GF-D8 (cell line): ENCODE results near the gene PSMC4.

Experiments used
- DNase-seq: peaks from one replicate; lab custom pipeline; 2025; lab: John Stamatoyannopoulos, UW

The PSMC4 gene

DNA sequence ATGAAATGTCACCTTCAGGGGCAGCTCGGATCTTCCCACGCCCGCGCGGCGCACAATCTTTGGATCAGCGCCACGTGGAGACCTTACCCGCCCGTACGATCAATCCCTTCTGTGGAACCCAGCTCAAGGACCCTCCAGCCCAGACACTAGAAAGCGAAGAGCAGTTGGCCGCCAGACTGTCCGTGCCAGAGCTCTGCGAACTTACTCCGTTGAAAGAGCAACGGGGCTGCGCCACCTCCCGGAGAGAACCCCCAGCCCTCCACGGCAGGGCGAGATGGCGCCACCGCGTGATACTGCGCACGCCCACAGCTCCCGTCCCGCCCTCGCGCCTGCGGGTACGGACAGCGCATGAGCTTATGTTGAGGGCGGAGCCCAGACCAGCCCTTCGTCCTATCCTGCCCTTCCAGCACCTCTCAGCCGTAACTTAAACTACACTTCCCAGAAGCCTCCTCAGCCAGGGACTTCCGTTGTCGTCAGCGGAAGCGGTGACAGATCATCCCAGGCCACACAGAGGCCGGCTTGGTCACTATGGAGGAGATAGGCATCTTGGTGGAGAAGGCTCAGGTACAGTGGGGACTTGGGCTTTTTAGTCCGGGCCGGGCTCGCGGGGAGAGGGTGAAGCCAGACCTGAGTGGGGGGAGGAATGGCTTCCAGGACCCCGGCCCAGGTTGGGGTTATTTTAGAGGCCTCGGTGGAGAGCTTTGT, at the start of gene PSMC4:
Gene PSMC4 (plus strand): TSS at position 491 of the 705 bp plus-strand sequence. CDS start 38 bp downstream, at position 529.
- DNase-seq: peak; percentile 96

DNA sequence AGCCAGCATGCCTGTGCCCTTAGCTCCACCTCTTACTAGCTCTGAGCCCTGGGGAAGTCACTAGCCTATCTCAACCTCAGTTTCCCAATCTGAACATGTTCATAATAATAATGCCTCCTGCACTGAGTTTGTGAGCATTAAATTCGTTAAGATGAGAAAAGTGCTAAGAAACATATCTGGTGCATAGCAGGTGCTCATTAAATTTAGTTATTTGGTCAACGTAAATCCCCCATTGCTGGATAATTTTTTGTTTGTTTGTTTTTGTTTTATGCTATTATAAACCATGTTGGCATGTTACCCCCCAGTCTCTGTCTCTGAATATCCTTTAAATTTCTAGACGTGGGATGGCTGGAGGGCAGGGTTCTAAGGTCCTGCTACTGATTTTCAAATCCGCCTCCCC, 47.1 kb upstream of the PSMC4 start:
- DNase-seq: no peak

DNA sequence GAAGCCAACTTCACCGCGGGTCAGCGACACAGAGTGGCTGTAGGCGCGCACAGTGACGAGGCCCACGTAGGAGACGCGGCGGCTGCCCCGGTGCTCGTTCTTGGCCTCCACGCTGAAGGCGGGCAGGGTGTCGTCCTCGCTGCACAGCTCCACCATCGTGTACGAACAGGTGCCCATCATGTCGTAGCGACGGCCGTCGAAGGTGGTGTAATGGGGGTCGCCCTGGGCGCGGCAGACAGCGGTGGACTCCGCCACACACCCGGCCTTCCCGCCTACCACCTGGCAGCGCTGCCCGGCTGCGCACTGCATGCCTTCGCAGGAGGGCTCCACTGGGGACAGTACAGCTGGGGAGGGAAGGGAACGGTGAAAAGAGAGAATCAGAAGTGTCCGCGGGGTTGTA, 46.6 kb upstream of the PSMC4 start:
- DNase-seq: no peak

DNA sequence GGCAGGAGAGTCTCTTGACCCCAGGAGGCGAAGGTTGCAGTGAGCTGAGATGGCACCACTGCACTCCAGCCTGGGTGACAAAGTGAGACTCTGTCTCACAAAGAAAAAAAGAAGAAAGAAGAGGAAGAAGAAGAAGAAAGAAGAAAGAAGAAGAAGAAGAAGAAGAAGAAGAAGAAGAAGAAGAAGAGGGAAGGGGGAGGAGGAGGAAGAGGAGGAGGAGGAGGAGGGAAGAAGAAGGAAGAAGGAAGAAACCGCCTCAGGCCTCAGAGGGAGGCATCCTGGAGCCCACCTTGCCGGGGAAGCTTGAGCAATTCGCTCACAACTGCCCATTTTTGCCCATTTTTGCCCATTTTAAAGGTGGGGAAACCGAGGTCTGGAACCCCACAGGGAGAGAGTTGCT, 46.0 kb upstream of the PSMC4 start:
- DNase-seq: no peak

DNA sequence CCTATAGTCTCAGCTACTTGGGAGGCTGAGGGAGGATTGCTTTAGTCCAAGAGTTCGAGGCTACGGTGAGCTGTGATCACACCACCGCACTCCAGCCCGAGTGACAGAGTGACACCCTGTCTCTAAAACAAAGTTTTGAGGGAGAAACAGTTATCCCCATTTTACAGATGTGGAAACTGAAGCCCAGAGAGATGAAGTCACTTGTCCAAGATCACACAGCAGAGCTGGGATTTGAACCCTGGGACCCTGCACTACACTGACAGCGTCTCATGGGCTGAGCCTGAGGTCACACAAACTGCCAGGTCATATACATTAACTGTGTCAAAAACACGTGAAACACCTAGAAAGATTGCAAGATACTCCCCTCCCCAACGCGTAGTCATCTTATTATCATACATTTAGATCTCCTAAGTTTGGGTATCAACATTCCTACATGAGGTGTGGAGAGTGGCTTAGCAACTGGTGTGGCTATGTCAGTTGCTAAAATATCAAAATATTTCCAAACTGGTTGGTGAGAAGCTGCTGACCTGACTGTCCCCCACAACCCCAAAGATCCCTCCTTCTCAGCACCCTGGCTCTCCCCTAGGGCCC, 44.7 kb upstream of the PSMC4 start:
- DNase-seq: no peak

DNA sequence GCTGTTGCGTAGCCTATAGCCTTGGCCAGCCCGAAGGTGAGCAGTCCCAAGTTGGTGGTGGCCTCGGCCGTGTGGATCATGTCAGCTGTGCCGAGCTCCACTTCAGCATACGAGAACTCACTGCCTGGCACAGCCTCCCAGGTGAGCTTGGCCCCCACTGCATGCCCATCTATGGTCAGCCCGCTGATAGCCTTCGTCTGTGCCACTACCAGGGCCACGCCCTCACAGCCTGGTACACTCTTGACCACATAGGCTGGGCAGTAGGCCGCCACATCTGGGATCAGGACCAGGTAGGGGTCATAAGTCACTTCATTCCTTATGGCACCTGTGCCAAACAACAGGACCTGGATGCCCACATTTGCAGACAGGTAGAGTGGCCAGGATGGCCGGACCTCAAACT, 43.9 kb upstream of the PSMC4 start:
- DNase-seq: no peak

DNA sequence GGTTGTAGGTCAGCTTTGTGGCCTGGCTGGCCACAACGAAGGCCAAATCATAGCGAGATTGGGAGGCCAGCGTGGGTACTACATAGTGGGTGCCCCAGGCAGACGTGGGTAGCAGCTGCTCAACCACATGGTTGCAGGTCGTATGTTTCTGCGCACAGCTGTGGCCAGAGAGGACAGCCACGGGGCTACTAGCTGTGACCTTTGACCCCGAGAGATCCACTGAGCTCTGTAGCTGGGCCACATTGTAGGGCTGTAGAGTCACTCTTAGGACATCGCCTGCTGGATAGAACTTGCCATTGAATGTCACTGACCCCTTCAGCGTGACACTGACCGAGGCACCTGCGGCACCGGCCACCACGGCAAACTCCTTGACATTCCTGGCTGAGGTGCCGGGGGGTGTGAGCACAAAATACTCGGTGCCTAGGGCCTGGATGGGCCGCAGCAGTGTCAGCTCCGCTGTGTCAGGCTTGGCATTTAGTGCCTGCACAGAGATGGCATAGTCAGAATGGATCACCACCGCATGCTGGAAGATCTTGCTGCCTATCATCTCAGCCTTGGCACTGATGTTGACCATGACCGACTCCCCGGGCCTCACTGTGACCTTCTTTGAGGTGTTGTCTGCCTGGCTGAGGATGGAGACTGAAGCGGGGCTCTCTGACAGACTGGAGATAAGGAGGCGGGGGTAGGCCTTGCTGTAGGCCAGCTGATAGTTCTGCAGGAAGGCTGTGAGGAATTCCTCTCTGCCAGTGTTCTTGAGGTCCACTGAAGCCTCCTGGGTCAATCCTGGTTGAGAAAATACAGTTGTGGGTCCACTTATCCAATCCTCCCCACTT, 43.2 kb upstream of the PSMC4 start:
- DNase-seq: no peak

DNA sequence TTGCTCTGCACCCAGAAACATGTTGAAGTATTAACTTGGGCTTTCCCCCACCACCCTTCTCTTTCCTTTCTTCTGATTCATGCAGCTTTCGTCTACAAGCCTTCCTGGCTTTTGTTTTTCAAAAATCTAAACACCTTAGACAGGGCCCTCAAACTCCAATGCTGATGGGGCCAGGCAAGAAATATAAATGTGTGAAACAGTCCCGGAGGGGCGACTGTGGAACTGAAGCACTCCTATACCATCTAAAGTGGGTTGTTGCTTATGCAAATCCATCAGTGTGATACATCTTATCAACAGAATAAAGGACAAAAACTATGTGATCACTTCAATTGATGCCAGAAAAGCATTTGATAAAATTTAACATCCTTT, 42.6 kb upstream of the PSMC4 start:
- DNase-seq: no peak

DNA sequence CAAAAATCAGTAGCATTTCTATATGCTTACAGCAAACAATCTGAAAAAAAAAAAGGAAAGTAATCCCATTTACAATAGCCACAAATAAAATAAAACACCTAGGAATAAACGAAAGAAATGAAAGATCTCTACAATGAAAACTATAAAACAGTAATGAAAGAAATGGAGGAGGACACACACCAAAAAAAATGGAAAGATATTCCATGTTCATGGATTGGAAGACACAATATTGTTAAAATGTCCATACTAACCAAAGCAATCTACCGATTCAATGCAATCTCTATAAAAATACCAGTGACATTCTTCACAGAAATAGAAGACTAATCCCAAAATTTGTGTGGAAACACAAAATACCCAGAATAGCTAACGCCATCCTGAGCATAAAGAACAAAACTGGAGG, 41.2 kb upstream of the PSMC4 start:
- DNase-seq: no peak

DNA sequence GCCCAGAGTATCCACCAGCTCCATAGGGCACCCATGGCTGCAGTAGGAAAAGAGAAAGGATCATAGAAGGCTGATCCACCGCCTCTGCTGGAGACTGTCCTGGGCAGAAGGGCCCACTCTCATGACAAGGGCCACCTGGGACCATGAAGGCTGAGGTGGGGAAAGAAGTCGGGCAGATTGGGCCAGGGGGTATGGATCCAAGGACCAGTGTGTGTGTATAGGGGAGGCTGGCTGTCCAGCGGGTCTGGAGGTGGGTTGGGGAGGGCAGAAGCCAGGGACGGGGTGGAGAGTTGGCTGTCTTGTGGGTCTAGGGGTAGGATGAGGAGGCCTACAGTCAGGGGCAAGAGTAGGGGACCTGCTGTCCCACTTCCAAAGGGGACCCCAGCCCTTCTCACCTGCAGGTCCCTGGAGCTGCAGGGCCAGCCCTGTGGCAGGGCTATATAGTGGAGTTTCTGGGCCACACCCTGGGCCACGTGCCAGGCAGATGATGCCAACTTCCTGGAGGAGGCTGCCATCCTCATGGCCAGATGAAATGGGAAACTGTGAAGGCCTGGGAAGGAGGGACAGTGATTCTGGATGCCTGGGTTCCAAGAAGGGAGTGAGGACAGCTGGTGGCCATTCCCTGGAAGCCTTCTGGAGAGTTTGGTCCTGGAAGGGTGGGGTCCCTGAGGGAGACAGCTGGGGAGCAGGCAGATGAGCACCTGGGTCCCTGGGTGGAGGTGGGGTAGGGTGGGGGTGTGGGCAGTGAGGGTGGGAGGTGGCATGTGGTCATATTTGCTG, 36.2 kb upstream of the PSMC4 start, which contains the start of gene FCGBP:
Gene FCGBP (minus strand): TSS at position 51 of the 780 bp plus-strand sequence.
- DNase-seq: no peak

DNA sequence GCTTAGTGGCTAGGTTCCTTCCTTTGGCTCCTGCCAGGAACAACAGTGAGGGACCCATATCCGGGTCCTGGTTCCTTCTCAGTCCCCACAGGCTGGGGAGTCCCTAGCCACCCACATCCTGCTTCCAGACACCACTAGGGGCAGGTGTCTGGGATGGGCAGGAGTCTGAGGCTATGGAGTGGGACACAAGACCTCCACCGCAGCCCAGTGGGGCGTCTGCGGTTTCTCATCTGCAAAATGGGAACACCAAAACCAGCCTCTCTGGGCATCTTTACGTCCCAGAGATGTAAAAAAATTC, 35.7 kb upstream of the PSMC4 start:
- no peak for DNase-seq

DNA sequence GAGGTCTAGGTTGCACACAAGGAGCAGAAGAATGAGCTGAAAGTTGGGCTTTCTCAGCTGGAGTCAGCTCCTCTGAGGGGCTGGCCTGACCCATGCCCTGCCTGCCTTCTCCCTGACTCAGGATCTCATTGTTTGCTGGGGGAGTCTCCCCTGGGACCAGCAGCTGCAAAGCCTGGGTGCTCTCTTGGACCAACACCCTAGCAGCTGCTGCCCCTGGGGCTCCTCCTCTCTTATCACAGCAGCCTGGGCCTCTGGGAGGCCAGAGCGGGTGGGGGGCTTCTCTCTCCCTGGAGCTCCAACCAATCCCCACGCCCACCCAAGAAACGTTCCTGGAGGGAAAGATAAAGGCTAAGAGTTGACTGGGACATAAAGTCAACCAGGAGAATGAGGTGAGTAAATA, 34.9 kb upstream of the PSMC4 start:
- DNase-seq: no peak

DNA sequence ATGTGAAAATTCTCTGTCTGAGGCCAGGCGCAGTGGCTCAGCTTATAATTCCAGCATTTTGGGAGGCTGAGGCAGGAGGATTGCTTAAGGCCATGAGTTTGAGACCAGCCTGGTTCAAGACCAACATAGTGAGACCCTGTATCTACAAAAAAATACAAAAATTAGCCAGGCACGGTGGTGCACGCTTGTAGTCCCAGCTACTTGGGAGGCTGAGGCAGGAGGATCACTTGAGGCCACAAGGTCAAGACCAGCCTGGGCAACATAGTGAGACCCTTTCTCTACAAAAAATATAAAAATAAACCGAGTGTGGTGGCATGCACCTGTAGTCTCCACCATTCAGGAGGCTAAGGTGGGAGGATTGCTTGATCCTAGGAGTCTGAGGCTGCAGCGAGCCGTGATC, 34.3 kb upstream of the PSMC4 start:
- DNase-seq: no peak

DNA sequence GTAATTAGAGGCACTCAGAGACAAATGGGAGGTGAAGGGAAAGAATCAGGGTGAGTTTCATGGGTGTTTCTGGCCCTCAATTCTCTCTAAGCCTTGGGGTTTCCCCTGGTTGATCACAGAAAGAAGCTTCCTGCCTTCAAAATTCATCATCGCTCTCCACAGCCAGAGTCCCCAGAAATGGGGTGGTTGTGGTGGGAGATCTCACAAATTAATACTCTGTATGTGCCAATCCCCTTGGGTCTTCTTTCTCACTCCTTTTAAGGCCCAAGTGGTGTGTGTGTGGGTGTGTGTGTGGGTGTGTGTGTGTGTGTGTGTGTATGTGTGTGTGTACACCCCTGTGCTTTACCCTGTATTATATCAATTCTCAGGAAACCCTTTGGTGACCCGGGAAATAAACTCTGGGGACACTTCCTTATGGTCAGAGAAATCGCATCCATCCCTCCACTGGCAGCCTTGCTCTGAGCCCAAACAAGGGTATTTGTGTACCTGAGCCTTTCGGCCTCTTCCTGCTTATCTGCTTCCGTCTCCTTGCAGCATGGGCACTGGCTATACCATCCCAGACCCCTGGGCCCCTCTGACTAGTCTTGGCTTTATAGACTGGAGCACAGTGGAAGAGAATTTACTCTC, 33.8 kb upstream of the PSMC4 start:
- no peak for DNase-seq

DNA sequence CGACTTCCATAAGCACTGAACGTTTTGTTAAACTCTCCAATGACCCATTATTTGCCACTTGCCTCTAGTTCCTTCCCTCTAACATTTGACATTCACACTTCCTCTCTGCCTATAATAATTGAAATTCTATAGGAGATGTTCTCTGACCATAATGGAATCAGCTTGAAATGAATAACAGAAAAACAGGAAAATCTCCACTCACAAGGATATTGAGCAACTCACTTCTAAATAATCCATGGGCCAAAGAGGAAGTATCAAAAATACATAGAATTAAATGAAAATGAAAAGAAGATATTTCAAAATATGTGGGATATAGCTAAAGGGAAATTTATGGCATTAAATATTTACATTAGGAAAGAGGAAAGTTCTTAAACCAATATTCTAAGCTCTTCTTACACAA, 33.2 kb upstream of the PSMC4 start:
- no peak for DNase-seq

DNA sequence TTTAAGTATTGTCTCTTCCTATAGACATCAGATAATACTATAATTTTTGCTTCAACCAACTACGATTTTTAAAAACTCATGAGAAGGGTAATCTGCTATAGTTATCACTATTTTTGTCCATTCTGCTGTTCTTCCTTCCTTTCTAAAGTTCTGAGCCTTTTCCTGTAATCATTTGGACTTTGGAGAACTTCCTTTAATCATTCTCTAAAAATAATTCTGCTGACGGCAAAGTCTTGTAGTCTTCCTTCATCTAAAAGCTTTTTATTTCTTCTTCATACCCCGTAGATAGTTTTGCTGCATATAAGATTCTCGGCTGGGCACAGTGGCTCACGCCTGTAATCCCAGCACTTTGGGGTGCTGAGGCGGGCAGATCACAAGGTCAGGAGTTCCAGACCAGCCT, 31.4 kb upstream of the PSMC4 start:
- no peak for DNase-seq

DNA sequence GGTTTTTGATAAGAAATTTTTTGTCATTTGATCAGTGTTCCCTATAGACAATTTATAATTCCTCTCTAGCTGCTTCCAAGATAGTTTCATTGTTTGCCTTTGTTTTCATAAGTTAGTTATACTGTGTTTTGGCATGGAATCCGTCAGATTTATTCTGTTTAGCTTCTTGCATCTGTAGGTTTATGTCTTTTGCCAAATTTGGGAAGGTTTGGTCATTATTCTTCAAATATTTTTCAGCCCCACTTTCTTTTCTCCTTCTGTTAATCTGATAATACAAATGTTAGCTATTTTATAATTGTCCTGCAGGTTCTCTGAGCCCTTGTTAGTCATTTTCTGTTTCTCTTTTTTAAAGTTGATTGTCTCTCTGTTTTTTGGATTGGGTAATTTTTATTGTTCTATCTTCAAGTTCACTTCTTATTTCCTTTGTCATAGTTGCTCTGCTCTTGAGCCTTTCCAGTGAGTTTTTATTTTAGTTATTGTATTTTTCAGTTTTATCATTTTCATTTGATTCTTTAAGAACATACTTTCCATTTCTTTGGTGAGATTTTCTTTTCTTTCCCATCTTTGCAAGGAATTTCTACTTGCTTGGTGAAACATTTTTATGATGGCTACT, 30.6 kb upstream of the PSMC4 start:
- DNase-seq: no peak

DNA sequence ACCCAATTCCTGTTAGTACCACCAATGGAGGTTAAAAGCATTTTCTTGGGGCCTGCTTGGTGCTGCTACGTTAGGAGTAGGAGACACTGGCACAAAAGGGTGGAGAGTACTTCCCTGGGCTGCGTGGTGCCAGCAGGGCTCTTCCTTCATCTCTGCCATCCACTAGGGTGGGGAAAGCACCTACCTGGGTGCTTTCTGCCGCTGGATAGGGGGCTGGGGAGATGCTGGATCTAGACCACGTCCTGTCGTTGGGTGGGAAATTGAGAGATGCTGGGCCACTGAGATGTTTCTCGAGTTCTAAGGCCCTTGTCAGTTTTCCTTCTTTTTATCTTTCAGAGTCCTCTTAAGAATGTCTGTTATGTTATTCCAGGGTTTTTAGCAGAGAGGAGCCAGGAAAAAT, 29.8 kb upstream of the PSMC4 start:
- no peak for DNase-seq

DNA sequence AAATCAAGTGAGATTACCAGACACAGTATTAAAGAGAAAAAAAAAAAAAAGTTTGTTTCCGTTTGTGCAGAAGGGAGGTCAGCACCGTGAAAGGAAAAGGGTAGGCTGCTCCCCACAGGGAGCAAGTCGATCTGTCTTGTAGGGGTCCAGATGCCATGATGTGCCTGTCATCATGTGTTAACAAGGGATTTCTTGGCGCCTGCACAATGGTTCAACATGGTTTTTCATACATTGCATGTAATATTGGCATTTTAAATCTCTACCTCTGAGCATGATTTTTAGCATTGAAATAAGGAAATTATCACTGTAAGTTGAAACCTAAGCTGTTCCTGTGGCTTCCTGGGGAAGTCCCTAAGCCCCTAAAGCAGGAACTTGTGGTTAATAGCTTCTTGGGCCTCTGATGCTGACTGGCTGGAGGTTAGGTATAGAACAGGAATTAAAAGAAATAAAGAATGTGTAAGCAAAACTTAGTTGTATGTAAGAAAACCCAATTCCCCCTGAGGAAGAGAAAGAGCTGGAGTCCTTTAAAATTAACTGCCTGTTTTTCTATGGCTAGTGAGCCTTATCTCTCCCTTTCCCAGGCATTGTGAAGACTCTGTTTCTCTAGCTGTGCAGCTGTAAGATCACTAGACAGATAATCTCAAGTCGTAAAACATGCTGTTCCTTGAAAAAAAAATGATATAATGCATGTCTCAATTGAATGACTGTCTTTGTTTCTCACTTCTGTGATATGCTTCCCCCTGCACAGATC, 29.2 kb upstream of the PSMC4 start:
- DNase-seq: peak; percentile 81

DNA sequence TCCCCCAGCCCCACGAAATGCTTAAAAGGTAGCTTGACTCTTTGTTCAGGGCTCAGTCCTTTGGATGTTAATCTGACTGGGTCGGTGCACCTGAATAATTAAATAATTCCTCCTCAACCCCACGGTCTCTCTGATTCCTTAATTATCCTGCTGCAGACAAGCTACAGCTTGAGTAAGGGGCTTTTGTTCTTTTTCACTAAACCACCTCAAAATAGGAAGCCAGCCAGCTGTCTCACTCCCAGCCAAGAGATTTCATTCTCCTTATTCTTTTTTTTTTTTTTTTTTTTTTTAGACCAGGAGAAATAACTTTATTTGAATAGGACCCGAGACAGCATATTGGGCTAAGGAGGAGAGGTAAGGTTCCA, 28.6 kb upstream of the PSMC4 start:
- no peak for DNase-seq

DNA sequence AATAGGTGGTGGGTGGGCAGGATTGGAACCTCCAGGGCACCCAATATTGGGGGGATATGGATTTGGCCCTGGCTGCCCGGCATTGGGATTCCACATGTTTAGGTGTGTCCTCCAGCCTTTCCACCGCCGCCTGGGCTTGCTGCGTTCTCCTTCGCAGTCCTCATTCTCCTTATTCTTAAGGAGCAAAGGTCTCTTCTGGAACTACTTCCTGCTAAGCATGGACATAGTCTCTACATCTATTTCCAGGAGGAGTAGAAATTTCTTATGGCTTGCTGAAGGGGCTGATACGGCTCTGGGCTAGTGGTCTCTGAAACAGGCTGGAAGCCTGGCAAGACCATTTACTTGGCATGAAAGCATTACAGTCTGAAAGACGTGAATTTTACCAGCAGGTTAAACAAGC, 27.4 kb upstream of the PSMC4 start:
- DNase-seq: no peak
